ENCODE results near the gene AGO3.

DNA sequence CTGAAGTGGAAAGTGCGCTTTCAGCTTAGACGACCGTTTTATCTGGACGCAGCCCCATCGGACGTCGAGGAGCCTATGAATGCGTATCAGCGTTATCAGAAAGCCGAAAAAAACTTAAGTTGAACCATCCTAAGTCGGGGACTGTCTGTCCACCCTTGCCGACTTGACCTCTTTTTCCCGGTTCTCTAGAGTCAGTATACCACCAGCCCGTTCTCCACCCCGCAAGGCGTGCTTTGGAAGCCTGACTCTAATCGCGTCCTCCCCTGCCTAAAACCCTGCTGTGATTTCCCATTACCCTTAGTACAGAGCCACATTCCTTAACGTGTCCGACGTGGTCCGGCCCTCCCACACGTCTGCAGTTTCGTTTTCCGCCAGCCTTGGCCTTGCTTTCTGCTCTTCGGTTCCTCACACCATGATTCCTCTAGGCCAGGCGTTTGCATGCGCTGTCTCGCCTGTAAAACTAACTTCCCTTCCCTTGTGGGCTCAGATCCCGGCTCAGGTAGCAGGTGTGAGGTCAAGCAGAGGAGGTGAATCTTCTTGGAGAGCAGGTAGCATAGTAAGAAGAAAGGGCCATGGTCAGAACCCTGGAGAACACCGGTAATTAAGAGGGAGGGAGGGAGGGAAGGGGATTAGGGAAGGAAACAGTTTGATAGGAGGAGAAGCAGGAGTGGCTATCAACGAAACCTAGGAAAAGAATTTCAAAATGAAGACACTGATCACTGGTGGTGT lies 158.7 kb downstream of the AGO3 start:
- TF ChIP-seq POLR2A (IDR thresholded peaks at IDR 0.05) = no peak
- TF ChIP-seq, protein P1, sequence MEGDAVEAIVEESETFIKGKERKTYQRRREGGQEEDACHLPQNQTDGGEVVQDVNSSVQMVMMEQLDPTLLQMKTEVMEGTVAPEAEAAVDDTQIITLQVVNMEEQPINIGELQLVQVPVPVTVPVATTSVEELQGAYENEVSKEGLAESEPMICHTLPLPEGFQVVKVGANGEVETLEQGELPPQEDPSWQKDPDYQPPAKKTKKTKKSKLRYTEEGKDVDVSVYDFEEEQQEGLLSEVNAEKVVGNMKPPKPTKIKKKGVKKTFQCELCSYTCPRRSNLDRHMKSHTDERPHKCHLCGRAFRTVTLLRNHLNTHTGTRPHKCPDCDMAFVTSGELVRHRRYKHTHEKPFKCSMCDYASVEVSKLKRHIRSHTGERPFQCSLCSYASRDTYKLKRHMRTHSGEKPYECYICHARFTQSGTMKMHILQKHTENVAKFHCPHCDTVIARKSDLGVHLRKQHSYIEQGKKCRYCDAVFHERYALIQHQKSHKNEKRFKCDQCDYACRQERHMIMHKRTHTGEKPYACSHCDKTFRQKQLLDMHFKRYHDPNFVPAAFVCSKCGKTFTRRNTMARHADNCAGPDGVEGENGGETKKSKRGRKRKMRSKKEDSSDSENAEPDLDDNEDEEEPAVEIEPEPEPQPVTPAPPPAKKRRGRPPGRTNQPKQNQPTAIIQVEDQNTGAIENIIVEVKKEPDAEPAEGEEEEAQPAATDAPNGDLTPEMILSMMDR (IDR thresholded peaks at IDR 0.05) = no peak

All from suprapubic skin (tissue), 3 donors.